ENCODE results near the gene ZAR1L. TPM values are rescaled to one million over a fixed set of nuclear protein-coding genes. Genes with fewer than 3 reads are reported as not detected.
"Not testable (repeated sequence)": the region's sequence is repeated elsewhere in the genome, so short reads cannot be mapped to it uniquely, and the experiment has no call there.

The ZAR1L gene
- total RNA-seq (2014; rRNA removed; shearing (Covaris generic)) (not detected in 2 replicates), polyA plus RNA-seq (2016; fragmentation: Nextera tagmentation; extraction: Ambion mirVana) (not detected in 2 replicates)

- peak within 1 kb of the TSS; percentile 93 for H3K27ac ChIP-seq
- H3K27me3 ChIP-seq (replicated peaks; ENCODE audit: insufficient read depth): no peaks in the 10 kb centered on the region
- no peaks in the 10 kb centered on the region for H3K36me3 ChIP-seq (ENCODE audit: low read depth)
- peak; percentile 97 for DNase-seq
- peaks cover 7% of the 10 kb centered on the region; the same call in 1 of the 2 replicates for H3F3A ChIP-seq (ENCODE audit: insufficient read depth)
- TF ChIP-seq EZH2 (IDR thresholded peaks at IDR 0.05; ENCODE audit: insufficient read depth, poor library complexity, severe bottlenecking) (no peak), EZH2phosphoT487 (IDR thresholded peaks at IDR 0.05; ENCODE audit: insufficient read depth, low read depth) (no peak)
- peak within 1 kb of the TSS; percentile 99 for H2AFZ ChIP-seq
- H3K4me1 ChIP-seq (ENCODE audit: insufficient read depth): peaks cover 3% of the 10 kb centered on the region; the same call in 1 of the 2 replicates
- peak within 1 kb of the TSS; percentile 90 for H3K4me2 ChIP-seq (ENCODE audit: unreplicated experiment)
- WGBS, 2 experiments (ENCODE audit: low coverage in 1 of 2, low lambda C conversion rate in 2 of 2, missing lambda C conversion rate in 2 of 2): 1 to 2% methylated on average over 50 to 57 of the region's 60 CpGs
- in situ Hi-C loops (cut with MboI): no loop called here
- peaks cover 7% of the 10 kb centered on the region; the same call in 1 of the 2 replicates for H3K79me2 ChIP-seq (ENCODE audit: insufficient read depth)
- H3K9ac ChIP-seq: peak within 1 kb of the TSS; percentile 93
- no peaks in the 10 kb centered on the region for H3K9me3 ChIP-seq (ENCODE audit: low read depth)
- no peaks in the 10 kb centered on the region for H3K9me2 ChIP-seq (ENCODE audit: insufficient read depth)
- peak within 1 kb of the TSS; percentile 88 for H3K4me3 ChIP-seq
- H4K20me1 ChIP-seq (ENCODE audit: insufficient read depth): no peaks in the 10 kb centered on the region
Measured at GRCh38 chr13:32315238-32316027, at the start of gene ZAR1L, which contains the start of gene BRCA2. Gene ZAR1L, minus strand, starts transcription at chr13:32315363. Its CDS starts 3,438 bp downstream, at chr13:32311925. Gene BRCA2, plus strand, starts transcription at chr13:32315508. Its CDS starts 953 bp downstream, at chr13:32316461.

GRCh38 chr13:32362574-32362973 lies 47.4 kb upstream of the ZAR1L start:
- Histone ChIP-seq H3K36me3 (ENCODE audit: low read depth) (no peaks in the 10 kb centered on the region), H3F3A (ENCODE audit: insufficient read depth) (no peaks in the 10 kb centered on the region), H3K4me2 (ENCODE audit: unreplicated experiment) (no peak overlapping the region), H3K9me3 (ENCODE audit: low read depth) (no peaks in the 10 kb centered on the region), H3K79me2 (ENCODE audit: insufficient read depth) (no peaks in the 10 kb centered on the region), H4K20me1 (ENCODE audit: insufficient read depth) (no peaks in the 10 kb centered on the region), H2AFZ (no peak overlapping the region), H3K4me3 (no peak overlapping the region), H3K27ac (no peak overlapping the region), H3K27me3 (replicated peaks; ENCODE audit: insufficient read depth) (no peaks in the 10 kb centered on the region), H3K4me1 (ENCODE audit: insufficient read depth) (no peaks in the 10 kb centered on the region), H3K9me2 (ENCODE audit: insufficient read depth) (no peaks in the 10 kb centered on the region), H3K9ac (no peak overlapping the region)
- in situ Hi-C loops (cut with MboI): no loop called here
- no peak for DNase-seq
- TF ChIP-seq EZH2 (IDR thresholded peaks at IDR 0.05; ENCODE audit: insufficient read depth, poor library complexity, severe bottlenecking) (no peak), EZH2phosphoT487 (IDR thresholded peaks at IDR 0.05; ENCODE audit: insufficient read depth, low read depth) (no peak)
- WGBS, 2 experiments (ENCODE audit: low coverage in 1 of 2, low lambda C conversion rate in 2 of 2, missing lambda C conversion rate in 2 of 2): 93 to 98% methylated on average over 2 of the region's 2 CpGs

- H3F3A ChIP-seq (ENCODE audit: insufficient read depth); H3K27me3 ChIP-seq (replicated peaks; ENCODE audit: insufficient read depth); H3K9me2 ChIP-seq (ENCODE audit: insufficient read depth); H3K79me2 ChIP-seq (ENCODE audit: insufficient read depth); H3K4me3 ChIP-seq; H3K9ac ChIP-seq; H3K36me3 ChIP-seq (ENCODE audit: low read depth); H3K4me2 ChIP-seq (ENCODE audit: unreplicated experiment); H2AFZ ChIP-seq; H4K20me1 ChIP-seq (ENCODE audit: insufficient read depth); in situ Hi-C loops (cut with MboI); DNase-seq; H3K4me1 ChIP-seq (ENCODE audit: insufficient read depth); H3K27ac ChIP-seq; H3K9me3 ChIP-seq (ENCODE audit: low read depth): not testable (repeated sequence)
- WGBS, 2 experiments (ENCODE audit: low coverage in 1 of 2, low lambda C conversion rate in 2 of 2, missing lambda C conversion rate in 2 of 2): 95 to 97% methylated on average over 8 of the region's 8 CpGs
Measured at GRCh38 chr13:32355935-32356334, 40.8 kb upstream of the ZAR1L start.

GRCh38 chr13:32354040-32354439 lies 38.9 kb upstream of the ZAR1L start:
- no peak overlapping the region for H3K27ac ChIP-seq
- no peaks in the 10 kb centered on the region for H3F3A ChIP-seq (ENCODE audit: insufficient read depth)
- H3K9me2 ChIP-seq (ENCODE audit: insufficient read depth): no peaks in the 10 kb centered on the region
- TF ChIP-seq EZH2 (IDR thresholded peaks at IDR 0.05; ENCODE audit: insufficient read depth, poor library complexity, severe bottlenecking) (no peak), EZH2phosphoT487 (IDR thresholded peaks at IDR 0.05; ENCODE audit: insufficient read depth, low read depth) (no peak)
- H3K36me3 ChIP-seq (ENCODE audit: low read depth): no peaks in the 10 kb centered on the region
- WGBS, 2 experiments (ENCODE audit: low coverage in 1 of 2, low lambda C conversion rate in 2 of 2, missing lambda C conversion rate in 2 of 2): 95 to 100% methylated on average over 1 of the region's 1 CpG
- no peaks in the 10 kb centered on the region for H3K79me2 ChIP-seq (ENCODE audit: insufficient read depth)
- no peaks in the 10 kb centered on the region for H3K9me3 ChIP-seq (ENCODE audit: low read depth)
- DNase-seq: no peak
- no peak overlapping the region for H2AFZ ChIP-seq
- no peak overlapping the region for H3K4me3 ChIP-seq
- H3K4me1 ChIP-seq (ENCODE audit: insufficient read depth): no peaks in the 10 kb centered on the region
- in situ Hi-C loops (cut with MboI): no loop called here
- H3K27me3 ChIP-seq (replicated peaks; ENCODE audit: insufficient read depth): no peaks in the 10 kb centered on the region
- H4K20me1 ChIP-seq (ENCODE audit: insufficient read depth): no peaks in the 10 kb centered on the region
- H3K4me2 ChIP-seq (ENCODE audit: unreplicated experiment): no peak overlapping the region
- H3K9ac ChIP-seq: no peak overlapping the region

GRCh38 chr13:32350839-32351441 lies 35.8 kb upstream of the ZAR1L start:
- H3K9me2 ChIP-seq (ENCODE audit: insufficient read depth); H3K36me3 ChIP-seq (ENCODE audit: low read depth); H3K79me2 ChIP-seq (ENCODE audit: insufficient read depth); H3F3A ChIP-seq (ENCODE audit: insufficient read depth); H4K20me1 ChIP-seq (ENCODE audit: insufficient read depth); H3K4me1 ChIP-seq (ENCODE audit: insufficient read depth); H2AFZ ChIP-seq; H3K9me3 ChIP-seq (ENCODE audit: low read depth); in situ Hi-C loops (cut with MboI); H3K4me2 ChIP-seq (ENCODE audit: unreplicated experiment); H3K27ac ChIP-seq; DNase-seq; H3K9ac ChIP-seq; H3K4me3 ChIP-seq; H3K27me3 ChIP-seq (replicated peaks; ENCODE audit: insufficient read depth): not testable (repeated sequence)
- 92 to 98% methylated on average over 14 to 15 of the region's 15 CpGs for WGBS, 2 experiments (ENCODE audit: low coverage in 1 of 2, low lambda C conversion rate in 2 of 2, missing lambda C conversion rate in 2 of 2)
